ENCODE data around the gene VSIG4.

Gene VSIG4

DNA sequence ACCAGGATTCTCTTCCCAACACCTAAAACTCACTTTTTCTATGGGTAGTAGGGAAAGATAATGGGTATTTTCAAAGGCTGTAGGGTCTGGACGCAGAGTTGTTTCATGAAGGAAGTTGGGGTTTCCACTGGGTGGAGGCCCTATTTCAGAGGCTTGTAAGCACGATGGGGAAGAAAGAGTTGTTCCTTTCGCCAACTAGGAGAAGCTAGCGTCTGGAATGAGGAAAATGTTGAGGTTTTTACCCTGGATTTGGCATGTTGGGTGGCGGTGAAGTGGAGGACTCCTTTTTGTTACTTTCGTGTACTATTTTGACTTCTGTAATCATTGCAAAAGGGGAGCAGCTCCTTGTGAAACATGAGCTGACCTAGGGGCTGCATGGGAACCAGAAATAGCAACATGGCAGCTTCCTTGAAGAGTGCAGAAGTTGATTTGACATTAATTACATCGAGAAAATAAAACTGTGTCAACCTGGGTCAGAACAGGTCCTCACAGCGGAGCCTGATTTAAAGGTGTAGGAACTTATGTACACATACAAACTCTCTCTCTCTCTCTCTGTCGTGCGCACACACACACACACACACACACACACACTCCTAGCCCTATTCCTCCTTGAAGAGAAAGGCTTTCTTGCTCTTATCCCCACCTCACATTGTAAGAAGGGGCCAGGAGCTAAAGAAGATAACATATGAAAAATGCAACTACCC, 19.1 kb downstream of the VSIG4 start:
- TF ChIP-seq, protein P1, sequence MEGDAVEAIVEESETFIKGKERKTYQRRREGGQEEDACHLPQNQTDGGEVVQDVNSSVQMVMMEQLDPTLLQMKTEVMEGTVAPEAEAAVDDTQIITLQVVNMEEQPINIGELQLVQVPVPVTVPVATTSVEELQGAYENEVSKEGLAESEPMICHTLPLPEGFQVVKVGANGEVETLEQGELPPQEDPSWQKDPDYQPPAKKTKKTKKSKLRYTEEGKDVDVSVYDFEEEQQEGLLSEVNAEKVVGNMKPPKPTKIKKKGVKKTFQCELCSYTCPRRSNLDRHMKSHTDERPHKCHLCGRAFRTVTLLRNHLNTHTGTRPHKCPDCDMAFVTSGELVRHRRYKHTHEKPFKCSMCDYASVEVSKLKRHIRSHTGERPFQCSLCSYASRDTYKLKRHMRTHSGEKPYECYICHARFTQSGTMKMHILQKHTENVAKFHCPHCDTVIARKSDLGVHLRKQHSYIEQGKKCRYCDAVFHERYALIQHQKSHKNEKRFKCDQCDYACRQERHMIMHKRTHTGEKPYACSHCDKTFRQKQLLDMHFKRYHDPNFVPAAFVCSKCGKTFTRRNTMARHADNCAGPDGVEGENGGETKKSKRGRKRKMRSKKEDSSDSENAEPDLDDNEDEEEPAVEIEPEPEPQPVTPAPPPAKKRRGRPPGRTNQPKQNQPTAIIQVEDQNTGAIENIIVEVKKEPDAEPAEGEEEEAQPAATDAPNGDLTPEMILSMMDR (IDR thresholded peaks at IDR 0.05; ENCODE audit: insufficient read depth, low read depth, low read length, missing control alignments), result no peak
- no peak overlapping the region for H3K4me3 ChIP-seq (ENCODE audit: low read depth, low read length)
- peak; percentile 34 for DNase-seq (ENCODE audit: low read depth)

DNA sequence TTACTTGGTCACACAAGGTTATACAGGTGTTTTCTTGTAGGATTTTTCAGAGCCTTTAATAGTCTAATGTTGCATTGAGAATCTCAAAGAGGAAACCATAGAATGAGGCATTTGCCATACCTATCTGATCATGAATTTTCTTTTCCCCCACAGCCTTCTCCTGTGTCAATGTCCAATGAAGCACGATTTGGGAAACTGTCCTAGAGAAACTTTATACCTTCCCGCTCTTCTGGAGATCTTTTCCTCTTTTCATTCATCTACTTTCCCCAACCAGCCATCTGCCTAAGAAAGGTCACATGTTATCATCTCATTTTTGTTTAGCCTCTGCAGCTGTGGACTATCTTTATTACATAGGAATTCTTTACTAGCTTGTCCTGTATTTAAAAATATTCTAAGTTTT, 19.9 kb downstream of the VSIG4 start:
- DNase-seq (ENCODE audit: low read depth), result no peak
- TF ChIP-seq, protein P1 (IDR thresholded peaks at IDR 0.05; ENCODE audit: insufficient read depth, low read depth, low read length, missing control alignments), result no peak
- no peak overlapping the region for H3K4me3 ChIP-seq (ENCODE audit: low read depth, low read length)

DNA sequence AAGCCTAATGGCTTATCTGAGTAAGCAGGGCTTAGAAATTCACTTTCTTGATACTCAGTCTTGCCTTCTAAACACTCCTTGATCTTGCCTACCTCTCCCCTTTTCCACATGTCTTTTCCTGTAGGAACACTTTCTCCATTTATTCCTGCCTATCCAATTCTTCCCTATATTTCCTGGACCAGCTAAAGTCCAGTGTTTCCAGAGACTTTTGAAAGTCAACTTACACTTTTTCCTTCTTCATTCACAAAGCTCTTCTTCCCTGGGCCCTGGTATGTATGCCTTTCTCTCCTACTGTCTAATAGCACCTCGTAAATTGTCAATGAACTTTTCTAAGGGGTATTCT, 20.6 kb downstream of the VSIG4 start:
- H3K4me3 ChIP-seq (ENCODE audit: low read depth, low read length), result no peak overlapping the region
- TF ChIP-seq, protein P1 (IDR thresholded peaks at IDR 0.05; ENCODE audit: insufficient read depth, low read depth, low read length, missing control alignments), result no peak
- no peak for DNase-seq (ENCODE audit: low read depth)

DNA sequence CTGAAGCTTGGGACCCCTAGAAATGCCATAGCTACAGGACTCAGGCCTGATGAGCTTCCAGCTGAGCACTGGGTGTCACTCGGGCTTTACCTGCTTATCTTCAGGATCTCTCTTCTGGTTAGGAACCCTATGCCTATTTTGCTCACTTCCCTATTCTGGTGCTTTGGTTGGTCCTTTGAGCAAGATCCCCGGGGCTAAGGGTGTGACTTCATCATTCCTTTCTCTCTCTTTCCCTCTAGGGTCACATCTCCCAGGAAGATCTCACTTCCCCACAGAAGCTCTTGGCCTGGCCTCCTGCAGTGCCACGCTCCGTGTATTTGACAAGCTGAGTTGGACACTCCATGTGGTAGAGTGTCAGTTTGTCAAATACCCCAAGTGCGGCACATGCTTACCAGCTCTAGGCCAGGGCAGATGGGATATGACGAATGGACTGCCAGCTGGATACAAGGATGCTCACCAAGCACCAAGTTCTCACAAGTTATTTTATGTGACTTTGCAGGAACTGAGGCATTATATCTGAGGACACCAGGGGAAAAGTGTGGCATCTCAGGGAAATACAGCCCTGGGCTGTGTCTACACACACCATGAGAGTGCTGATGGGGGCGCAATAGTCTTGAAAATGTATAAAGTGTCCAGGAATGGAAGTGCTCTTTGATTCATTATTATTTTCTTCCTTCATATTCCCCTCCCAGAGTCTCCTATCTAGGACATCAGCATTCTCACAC, 21.1 kb downstream of the VSIG4 start:
- TF ChIP-seq, protein P1 (IDR thresholded peaks at IDR 0.05; ENCODE audit: insufficient read depth, low read depth, low read length, missing control alignments), result no peak
- no peak overlapping the region for H3K4me3 ChIP-seq (ENCODE audit: low read depth, low read length)
- DNase-seq (ENCODE audit: low read depth), result no peak

DNA sequence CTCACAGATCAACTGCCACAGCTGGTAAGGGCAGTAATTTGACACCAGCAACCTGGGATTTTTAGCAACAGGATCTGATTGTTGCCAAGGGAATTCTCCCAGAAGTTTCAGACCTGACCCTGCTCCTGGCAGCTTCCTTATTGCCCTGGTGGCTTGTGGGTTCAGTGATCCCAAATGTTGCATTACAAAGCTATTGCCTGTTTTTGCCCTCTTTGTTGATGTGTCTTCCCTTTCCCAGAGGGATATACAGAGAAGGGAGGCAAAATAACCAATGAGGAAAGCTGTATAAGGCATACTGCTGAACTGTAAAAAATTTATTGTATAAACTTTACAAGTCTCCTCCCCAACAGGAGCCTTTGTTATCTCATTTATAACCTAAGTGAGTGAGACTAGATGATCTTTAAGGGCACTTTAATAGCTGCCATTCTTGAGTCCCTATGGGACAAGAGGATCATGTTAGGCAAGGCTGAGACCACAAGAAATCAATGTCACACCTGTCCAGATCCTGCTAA, 22.2 kb downstream of the VSIG4 start:
- DNase-seq (ENCODE audit: low read depth), result no peak
- TF ChIP-seq, protein P1 (IDR thresholded peaks at IDR 0.05; ENCODE audit: insufficient read depth, low read depth, low read length, missing control alignments), result no peak
- peak overlapping the region; percentile 1 for H3K4me3 ChIP-seq (ENCODE audit: low read depth, low read length)

DNA sequence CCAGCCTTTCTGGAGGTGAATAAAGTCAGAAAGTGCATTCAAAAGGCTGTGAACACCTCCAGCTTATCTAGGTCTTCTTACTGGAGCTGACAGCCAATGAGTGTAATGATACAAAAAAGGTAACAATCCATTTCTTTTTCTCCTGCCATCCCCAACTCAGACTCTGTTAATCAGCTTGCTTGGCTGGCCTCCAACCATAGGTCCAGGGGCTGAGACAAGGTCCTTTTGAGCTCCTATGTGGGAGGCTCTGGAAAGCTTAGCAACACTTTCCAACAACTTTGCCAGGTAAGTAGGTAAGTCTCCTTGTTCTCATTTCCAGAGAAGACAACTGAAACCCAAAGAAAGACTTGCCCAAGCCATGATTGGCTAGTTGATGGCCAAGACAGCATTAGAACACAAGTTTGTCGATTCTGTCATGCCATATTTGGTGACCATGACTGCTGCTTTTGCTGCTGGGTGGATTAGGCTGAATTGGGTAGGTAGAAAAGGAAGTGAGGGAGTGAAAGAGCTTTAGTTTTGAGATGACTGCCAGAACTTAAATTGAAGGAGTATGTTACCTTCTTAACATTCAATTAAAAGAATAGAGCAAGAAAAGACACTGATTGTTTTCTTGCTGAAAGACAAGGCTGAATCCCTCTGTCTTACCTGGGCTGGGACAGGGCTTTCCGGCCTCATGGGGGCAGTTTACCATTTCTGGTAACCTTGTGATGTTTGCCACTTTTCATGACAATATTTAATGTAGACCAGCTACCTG, 22.8 kb downstream of the VSIG4 start:
- DNase-seq (ENCODE audit: low read depth), result peak; percentile 63
- TF ChIP-seq, protein P1 (IDR thresholded peaks at IDR 0.05; ENCODE audit: insufficient read depth, low read depth, low read length, missing control alignments), result no peak
- H3K4me3 ChIP-seq (ENCODE audit: low read depth, low read length), result peak overlapping the region; percentile 5

Measured in GM12865 (cell line).